ENCODE results near the gene SPTBN4. TPM values are rescaled to one million over a fixed set of nuclear protein-coding genes. Genes with fewer than 3 reads are reported as not detected.
"Not testable (repeated sequence)": the region's sequence is repeated elsewhere in the genome, so short reads cannot be mapped to it uniquely, and the experiment has no call there.

The SPTBN4 gene
- total RNA-seq, 2 donors from 2014 or later: 0.79 to 2.0 TPM

GRCh38 chr19:40423938-40424337, 42.9 kb upstream of the SPTBN4 start:
- 75 to 95% methylated on average over 1 to 4 of the region's 6 CpGs for WGBS, 2 experiments (ENCODE audit: insufficient coverage in 1 of 2, insufficient read length in 1 of 2)
- Mint-ChIP-seq H3K27ac (no peak overlapping the region), H3K4me3 (no peak overlapping the region), H3K9me3 (no peaks in the 10 kb centered on the region), H3K4me1 (peaks cover 10% of the 10 kb centered on the region), H3K36me3 (ENCODE audit: low read depth) (peaks cover 5% of the 10 kb centered on the region), H3K27me3 (ENCODE audit: insufficient read depth) (peaks cover 1% of the 10 kb centered on the region)
- no peak for TF ChIP-seq CTCF (conservative IDR thresholded peaks at IDR 0.05)
- Histone ChIP-seq H3K4me3 (ENCODE audit: low read length) (no peak overlapping the region), H3K4me1 (ENCODE audit: control insufficient read depth, insufficient read depth, low read length) (no peaks in the 10 kb centered on the region), H3K9ac (ENCODE audit: extremely low read depth, low read length, poor library complexity, severe bottlenecking) (no peak overlapping the region), H3K9me3 (ENCODE audit: control insufficient read depth, low read length) (no peaks in the 10 kb centered on the region), H3K27ac (ENCODE audit: low read depth, low read length) (no peak overlapping the region), H3K36me3 (ENCODE audit: control insufficient read depth, insufficient read depth, low read length) (peaks cover 10% of the 10 kb centered on the region), H3K27me3 (ENCODE audit: control insufficient read depth, insufficient read depth, low read length, poor library complexity, severe bottlenecking) (no peaks in the 10 kb centered on the region)
- no peak for DNase-seq

- Histone ChIP-seq H3K4me3 (ENCODE audit: low read length) (peak overlapping the region; percentile 95), H3K9me3 (ENCODE audit: control insufficient read depth, low read length) (no peaks in the 10 kb centered on the region), H3K9ac (ENCODE audit: extremely low read depth, low read length, poor library complexity, severe bottlenecking) (peak overlapping the region; percentile 66), H3K4me1 (ENCODE audit: control insufficient read depth, insufficient read depth, low read length) (no peaks in the 10 kb centered on the region), H3K27ac (ENCODE audit: low read depth, low read length) (peak overlapping the region; percentile 95), H3K27me3 (ENCODE audit: control insufficient read depth, insufficient read depth, low read length, poor library complexity, severe bottlenecking) (no peaks in the 10 kb centered on the region), H3K36me3 (ENCODE audit: control insufficient read depth, insufficient read depth, low read length) (peaks cover 10% of the 10 kb centered on the region)
- TF ChIP-seq CTCF (conservative IDR thresholded peaks at IDR 0.05): no peak
- peaks cover 1% of the 10 kb centered on the region for H3K27me3 Mint-ChIP-seq (ENCODE audit: insufficient read depth)
- peak overlapping the region; percentile 88 for H3K4me3 Mint-ChIP-seq
- H3K4me1 Mint-ChIP-seq: peaks cover 10% of the 10 kb centered on the region
- DNase-seq: peak; percentile 70
- peak overlapping the region; percentile 97 for H3K27ac Mint-ChIP-seq
- no peaks in the 10 kb centered on the region for H3K9me3 Mint-ChIP-seq
- WGBS, 2 experiments (ENCODE audit: insufficient coverage in 1 of 2, insufficient read length in 1 of 2): 0 to 3% methylated on average over 13 to 28 of the region's 28 CpGs
- H3K36me3 Mint-ChIP-seq (ENCODE audit: low read depth): peaks cover 5% of the 10 kb centered on the region
Observed at GRCh38 chr19:40424637-40425449, 42.0 kb upstream of the SPTBN4 start.

- Histone ChIP-seq H3K27ac (ENCODE audit: low read depth, low read length) (peak within 1 kb of the TSS; percentile 95), H3K27me3 (ENCODE audit: control insufficient read depth, insufficient read depth, low read length, poor library complexity, severe bottlenecking) (no peaks in the 10 kb centered on the region), H3K9ac (ENCODE audit: extremely low read depth, low read length, poor library complexity, severe bottlenecking) (peak within 1 kb of the TSS; percentile 66), H3K36me3 (ENCODE audit: control insufficient read depth, insufficient read depth, low read length) (peaks cover 10% of the 10 kb centered on the region), H3K4me1 (ENCODE audit: control insufficient read depth, insufficient read depth, low read length) (no peaks in the 10 kb centered on the region), H3K9me3 (ENCODE audit: control insufficient read depth, low read length) (no peaks in the 10 kb centered on the region), H3K4me3 (ENCODE audit: low read length) (peak within 1 kb of the TSS; percentile 95)
- peaks cover 5% of the 10 kb centered on the region for H3K36me3 Mint-ChIP-seq (ENCODE audit: low read depth)
- H3K27ac Mint-ChIP-seq: peak within 1 kb of the TSS; percentile 97
- H3K9me3 Mint-ChIP-seq: no peaks in the 10 kb centered on the region
- 0% methylated on average over 44 to 75 of the region's 75 CpGs for WGBS, 2 experiments (ENCODE audit: insufficient coverage in 1 of 2, insufficient read length in 1 of 2)
- peaks cover 1% of the 10 kb centered on the region for H3K27me3 Mint-ChIP-seq (ENCODE audit: insufficient read depth)
- peak; percentile 100 for DNase-seq
- peak within 1 kb of the TSS; percentile 88 for H3K4me3 Mint-ChIP-seq
- TF ChIP-seq CTCF (conservative IDR thresholded peaks at IDR 0.05): peak; percentile 96
- H3K4me1 Mint-ChIP-seq: peaks cover 10% of the 10 kb centered on the region
Observed at GRCh38 chr19:40425450-40426287, 41.1 kb upstream of the SPTBN4 start, which contains the start of gene SERTAD1. TSS of gene SERTAD1 (minus strand) at chr19:40425992. CDS start at chr19:40423546, 2,446 bp downstream.

- not testable (repeated sequence) for H3K27ac ChIP-seq (ENCODE audit: low read depth, low read length); H3K9me3 ChIP-seq (ENCODE audit: control insufficient read depth, low read length); H3K4me3 ChIP-seq (ENCODE audit: low read length); H3K4me1 ChIP-seq (ENCODE audit: control insufficient read depth, insufficient read depth, low read length); H3K9ac ChIP-seq (ENCODE audit: extremely low read depth, low read length, poor library complexity, severe bottlenecking); H3K36me3 Mint-ChIP-seq (ENCODE audit: low read depth); H3K9me3 Mint-ChIP-seq; H3K27ac Mint-ChIP-seq; H3K4me3 Mint-ChIP-seq; H3K36me3 ChIP-seq (ENCODE audit: control insufficient read depth, insufficient read depth, low read length); H3K27me3 ChIP-seq (ENCODE audit: control insufficient read depth, insufficient read depth, low read length, poor library complexity, severe bottlenecking); DNase-seq; H3K27me3 Mint-ChIP-seq (ENCODE audit: insufficient read depth)
- 83 to 96% methylated on average over 6 of the region's 7 CpGs for WGBS, 2 experiments (ENCODE audit: insufficient coverage in 1 of 2, insufficient read length in 1 of 2)
- H3K4me1 Mint-ChIP-seq: peaks cover 12% of the 10 kb centered on the region
Observed at GRCh38 chr19:40428197-40428596, 38.6 kb upstream of the SPTBN4 start.

Measured in endodermal cell (in vitro differentiated cells).